DMS114 treated with DMSO at 0.1 percent for 48 hours (cell line): Measurements from ENCODE around the gene LGALS4.
"Not testable (repeated sequence)": the region's sequence is repeated elsewhere in the genome, so short reads cannot be mapped to it uniquely, and the experiment has no call there.

Experiments
- DNase-seq: peaks from one replicate; lab custom pipeline; 2025; ENCODE audit not compliant: unreplicated experiment; lab: John Stamatoyannopoulos, UW

Gene LGALS4

GRCh38 chr19:38812841-38813320, at the start of gene LGALS4:
Gene LGALS4 (minus strand): TSS chr19:38812945. CDS start chr19:38812886, 59 bp downstream.
- no peak for DNase-seq

GRCh38 chr19:38861368-38861767, 48.6 kb upstream of the LGALS4 start:
- DNase-seq, result no peak

GRCh38 chr19:38859631-38860204, 47.0 kb upstream of the LGALS4 start:
- not testable (repeated sequence) for DNase-seq

GRCh38 chr19:38856813-38857212, 44.1 kb upstream of the LGALS4 start:
- no peak for DNase-seq

GRCh38 chr19:38855751-38856150, 43.0 kb upstream of the LGALS4 start:
- not testable (repeated sequence) for DNase-seq

GRCh38 chr19:38854961-38855360, 42.2 kb upstream of the LGALS4 start:
- DNase-seq, result not testable (repeated sequence)

GRCh38 chr19:38853214-38853613, 40.5 kb upstream of the LGALS4 start:
- no peak for DNase-seq

GRCh38 chr19:38852231-38853044, 39.7 kb upstream of the LGALS4 start:
- DNase-seq, result peak; percentile 65

- peak; percentile 84 for DNase-seq
Measured at GRCh38 chr19:38851622-38852230, 39.0 kb upstream of the LGALS4 start.

- DNase-seq, result no peak
Measured at GRCh38 chr19:38850976-38851621, 38.4 kb upstream of the LGALS4 start.

GRCh38 chr19:38850436-38850975, 37.8 kb upstream of the LGALS4 start:
- no peak for DNase-seq

- DNase-seq, result peak; percentile 100
Measured at GRCh38 chr19:38849860-38850435, 37.2 kb upstream of the LGALS4 start, which contains the start of gene HNRNPL. Gene HNRNPL (minus strand): TSS chr19:38849986. CDS start chr19:38849966, 20 bp downstream.

- DNase-seq, result peak; percentile 91
Measured at GRCh38 chr19:38849147-38849859, 36.6 kb upstream of the LGALS4 start.

GRCh38 chr19:38848299-38849146, 35.8 kb upstream of the LGALS4 start:
- DNase-seq, result no peak

GRCh38 chr19:38846097-38846496, 33.4 kb upstream of the LGALS4 start:
- DNase-seq, result no peak

GRCh38 chr19:38845374-38846024, 32.8 kb upstream of the LGALS4 start:
- DNase-seq, result no peak

- no peak for DNase-seq
Measured at GRCh38 chr19:38844093-38844686, 31.4 kb upstream of the LGALS4 start.

GRCh38 chr19:38843175-38843758, 30.5 kb upstream of the LGALS4 start:
- DNase-seq, result no peak
